Panc1 (cell line): ENCODE data around the gene TMEM109. TPM values are rescaled to one million over a fixed set of nuclear protein-coding genes. Genes with fewer than 3 reads are reported as not detected.

ENCODE experiments used
- ATAC-seq: fragments of 200-7000 bp; cut with Tn5 transposase; 2 replicates; pipeline ENCODE4 v1.9.1; 2020; ENCODE audit warnings: mild to moderate bottlenecking, moderate library complexity
- BruUV-seq: library from RNA; stranded (reverse); fragments of 400-500 nt; replicated peaks from 2 replicates; lab custom pipeline; 2021; lab: Mats Ljungman, UMichigan
- CTCF ChIA-PET: fragments of 300-600 bp; sonication (Branson Sonifier 250); formaldehyde crosslinking; loops from one replicate; lab custom pipeline; 2022; ENCODE audit warnings: antibody characterized with exemption; lab: Charles Lee
- POLR2A ChIA-PET: fragments of 300-600 bp; sonication (Branson Sonifier 250); formaldehyde crosslinking; loops from one replicate; lab custom pipeline; 2022; ENCODE audit warnings: antibody characterized with exemption; lab: Charles Lee
- DNase-seq: peaks from one replicate; pipeline ENCODE4 v3.0.0-alpha.2; 2010; ENCODE audit warnings: low read depth, low spot score
- H3K27ac ChIP-seq: 2 replicates; pipeline ENCODE4 v1.5.1; 2011; ENCODE audit warnings: mild to moderate bottlenecking, low read length, inconsistent platforms
- H3K27me3 ChIP-seq: fragments of 200-500 bp; sonication (Bioruptor generic); 2 replicates; pipeline ENCODE4 v1.6.0; 2014; ENCODE audit warnings: low read length, inconsistent platforms; ENCODE audit not compliant: control insufficient read depth, insufficient read depth
- H3K36me3 ChIP-seq: fragments of 200-500 bp; sonication (Bioruptor generic); 2 replicates; pipeline ENCODE4 v1.5.1; 2014; ENCODE audit warnings: inconsistent platforms, mild to moderate bottlenecking, low read length, moderate library complexity; ENCODE audit not compliant: control insufficient read depth, insufficient read depth
- H3K4me1 ChIP-seq: 2 replicates; pipeline ENCODE4 v1.5.1; 2011; ENCODE audit warnings: inconsistent platforms, mild to moderate bottlenecking, low read length, moderate library complexity; ENCODE audit not compliant: control insufficient read depth, insufficient read depth
- H3K4me3 ChIP-seq, 2 experiments: 2 replicates each; pipeline ENCODE4 v1.5.1; 2011 to 2012; ENCODE audit warnings: low read depth in 2 of 2, low read length in 2 of 2, mild to moderate bottlenecking in 2 of 2, inconsistent platforms in 1 of 2, moderate library complexity in 1 of 2
- H3K9me3 ChIP-seq: fragments of 200-500 bp; sonication (Bioruptor generic); 2 replicates; pipeline ENCODE4 v1.5.1; 2014; ENCODE audit warnings: low read depth, mild to moderate bottlenecking, inconsistent platforms, low read length, moderate library complexity; ENCODE audit not compliant: control insufficient read depth, insufficient read depth
- CTCF ChIP-seq: fragments of 450-650 bp; IDR thresholded peaks from 2 replicates; pipeline ENCODE4 v1.5.1; 2017; ENCODE audit warnings: mild to moderate bottlenecking
- POLR2AphosphoS5 ChIP-seq: IDR thresholded peaks from 2 replicates; pipeline ENCODE4 v1.6.1; 2012; ENCODE audit warnings: mild to moderate bottlenecking, low read depth, low read length, moderate library complexity
- REST ChIP-seq, 2 experiments: IDR thresholded peaks; 2 replicates each; pipeline ENCODE4 v1.6.1; 2011 to 2012; ENCODE audit warnings: low read depth in 2 of 2, control low read depth in 1 of 2, low read length in 1 of 2, mild to moderate bottlenecking in 1 of 2, moderate library complexity in 1 of 2; ENCODE audit not compliant: insufficient read depth in 1 of 2
- SIN3A ChIP-seq: IDR thresholded peaks from 2 replicates; pipeline ENCODE4 v1.6.1; 2012; ENCODE audit warnings: low read depth, mild to moderate bottlenecking, low read length, moderate library complexity, borderline replicate concordance; ENCODE audit not compliant: insufficient read depth
- TCF7L2 ChIP-seq: IDR thresholded peaks from 2 replicates; pipeline ENCODE4 v1.6.1; 2011; ENCODE audit warnings: mild to moderate bottlenecking, low read depth, low read length, inconsistent platforms
- in situ Hi-C: cut with HindIII; loops from 2 replicates; pipeline ENCODE4 v1.10.0; 2016; ENCODE audit warnings: low sequenced_read_pairs, low pct_unique_long_range_greater_than_20kb
- intact Hi-C: fragments of 100-400 bp; cut with micrococcal nuclease; formaldehyde crosslinking; loops from one replicate; pipeline ENCODE4 v1.10.0; 2022; ENCODE audit not compliant: unreplicated experiment
- total RNA-seq: library from RNA; stranded (reverse); gene quantifications from one replicate; pipeline ENCODE4 v1.2.1, GENCODE V29; 2021; ENCODE audit not compliant: unreplicated experiment

Gene TMEM109
- total RNA-seq, 1 experiment from 2014 or later = 91.8 TPM

GRCh38 chr11:60938500-60938899 is 24.5 kb downstream of the TMEM109 start:
- BruUV-seq = no TSS peak
- ChIA-PET CTCF (interaction anchor here (0.6 to 0.7 kb wide), 2 partner anchors 22 to 220 kb away, joined by 6 to 11 read pairs; no protein-coding TSS in a partner anchor), POLR2A (no interaction called here)
- Histone ChIP-seq H3K4me3 (no peak overlapping the region), H3K36me3 (no peaks in the 10 kb centered on the region), H3K27ac (no peak overlapping the region), H3K4me1 (no peaks in the 10 kb centered on the region), H3K9me3 (no peaks in the 10 kb centered on the region), H3K27me3 (no peaks in the 10 kb centered on the region)
- intact Hi-C loops = no loop called here
- DNase-seq (no peak), ATAC-seq (no peak)
- in situ Hi-C loops = no loop called here
- TF ChIP-seq POLR2AphosphoS5 (no peak), TCF7L2 (no peak), REST (IDR thresholded peaks at IDR 0.05; ENCODE audit: insufficient read depth in 1 of 2, low read depth in 2 of 2, low read length in 1 of 2) (no peak), CTCF (no peak), SIN3A (no peak)

- ChIA-PET CTCF (no interaction called here), POLR2A (no interaction called here)
- intact Hi-C loops (no loop called here), in situ Hi-C loops (no loop called here)
- Histone ChIP-seq H3K4me1 (no peaks in the 10 kb centered on the region), H3K9me3 (no peaks in the 10 kb centered on the region), H3K27me3 (no peaks in the 10 kb centered on the region), H3K36me3 (no peaks in the 10 kb centered on the region), H3K4me3 (no peak overlapping the region), H3K27ac (no peak overlapping the region)
- no TSS peak for BruUV-seq
- no peak for TF ChIP-seq CTCF
- no peak for TF ChIP-seq POLR2AphosphoS5
- TF ChIP-seq SIN3A = no peak
- TF ChIP-seq TCF7L2 = no peak
- no peak for TF ChIP-seq REST (IDR thresholded peaks at IDR 0.05; ENCODE audit: insufficient read depth in 1 of 2, low read depth in 2 of 2, low read length in 1 of 2)
- DNase-seq (no peak), ATAC-seq (no peak)
Observed at GRCh38 chr11:60939301-60939700, 25.3 kb downstream of the TMEM109 start.
